Retina (tissue), 1 donor: ENCODE results near the gene LCLAT1.
"Not testable (repeated sequence)": the region's sequence is repeated elsewhere in the genome, so short reads cannot be mapped to it uniquely, and the experiment has no call there.

Experiments used
- DNase-seq: peaks from one replicate; pipeline ENCODE4 v3.0.0-alpha.2; 2016

The LCLAT1 gene

GRCh38 chr2:30612371-30612770 lies 165.3 kb downstream of the LCLAT1 start:
- DNase-seq = no peak

- no peak for DNase-seq
These were observed 166.0 kb downstream of the LCLAT1 start for GRCh38 chr2:30613001-30613400.

GRCh38 chr2:30614227-30614626 lies 167.2 kb downstream of the LCLAT1 start:
- DNase-seq = not testable (repeated sequence)

DNA sequence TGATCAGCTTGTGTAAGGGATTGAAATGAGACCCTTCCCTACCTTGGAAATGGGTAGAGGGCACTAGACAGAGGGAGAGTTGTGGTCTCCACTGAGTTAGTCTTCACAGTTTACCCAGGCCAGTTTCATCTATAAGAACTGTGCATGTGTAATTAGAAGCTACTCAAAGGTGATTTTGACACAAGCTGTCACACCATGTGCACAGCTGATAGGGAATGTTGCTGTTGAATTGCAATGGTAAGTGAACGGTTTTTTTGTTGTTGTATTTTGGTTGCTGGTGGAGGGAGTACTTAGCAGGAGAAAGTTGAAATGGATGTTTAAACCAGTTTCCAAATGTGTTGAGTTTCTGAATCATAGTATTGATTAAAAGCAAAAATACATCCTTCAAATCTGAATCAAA lies 168.9 kb downstream of the LCLAT1 start:
- DNase-seq = no peak

GRCh38 chr2:30620102-30620501 lies 173.1 kb downstream of the LCLAT1 start:
- no peak for DNase-seq

- DNase-seq = no peak
These were observed 174.8 kb downstream of the LCLAT1 start for GRCh38 chr2:30621836-30622235.

- DNase-seq = no peak
These were observed 175.4 kb downstream of the LCLAT1 start for GRCh38 chr2:30622452-30622851.

- no peak for DNase-seq
These were observed 178.2 kb downstream of the LCLAT1 start for GRCh38 chr2:30625276-30625675.

DNA sequence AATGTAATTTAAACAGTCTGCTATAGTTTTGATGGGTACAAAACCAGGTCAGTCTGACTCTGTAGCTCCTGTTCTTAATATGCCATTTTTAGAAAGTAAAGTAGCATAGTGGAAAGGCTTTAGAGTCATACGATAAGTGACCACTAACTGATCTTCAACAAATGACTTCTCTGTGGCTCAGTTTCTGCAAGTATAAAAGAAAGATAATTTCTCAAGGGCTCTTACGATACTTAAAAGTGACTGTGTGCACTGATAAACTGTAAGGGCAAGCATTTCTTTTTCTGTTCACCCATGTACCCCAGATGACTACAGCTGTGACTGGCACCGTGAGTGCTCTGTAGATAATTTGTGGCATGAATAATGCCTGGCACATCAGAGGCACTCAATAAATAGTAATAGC lies 178.7 kb downstream of the LCLAT1 start:
- no peak for DNase-seq

DNA sequence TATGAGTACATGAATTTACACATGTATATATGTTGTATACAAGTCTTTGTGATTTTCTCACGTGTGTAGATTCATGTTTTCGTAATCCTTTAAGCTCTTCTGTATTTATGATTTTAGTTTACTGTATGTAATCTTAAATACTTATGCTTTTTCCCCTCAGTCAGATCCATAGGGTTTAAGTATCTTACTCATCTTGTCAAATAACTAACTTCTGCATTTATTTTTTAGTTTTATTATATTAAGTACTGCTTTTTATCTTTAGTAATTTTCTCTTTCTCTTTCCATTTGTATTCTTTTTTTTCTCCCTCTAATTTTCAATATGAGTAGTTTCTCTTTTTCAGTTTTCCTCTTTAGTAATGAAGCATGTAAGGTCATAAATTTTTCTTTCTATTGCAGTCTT lies 179.4 kb downstream of the LCLAT1 start:
- DNase-seq = no peak

DNA sequence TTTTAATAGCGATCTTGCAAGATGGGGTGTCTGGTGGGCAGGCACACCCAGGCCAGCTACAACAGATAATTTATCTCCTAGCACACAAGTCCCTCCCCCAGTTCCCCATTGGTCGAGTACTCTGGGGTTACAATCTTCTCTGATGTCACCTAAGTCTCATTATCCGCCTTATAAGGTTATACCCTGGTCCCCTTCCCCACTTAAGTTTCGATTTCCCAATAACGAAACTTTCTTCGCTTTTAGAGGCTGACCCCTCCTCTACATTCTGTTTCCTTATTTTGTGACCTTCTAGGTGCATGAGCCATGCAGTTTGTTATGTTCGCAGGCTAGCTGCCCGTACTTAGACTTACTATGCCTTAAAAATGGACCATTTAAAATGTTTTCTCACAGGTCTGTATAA lies 180.1 kb downstream of the LCLAT1 start:
- no peak for DNase-seq

DNA sequence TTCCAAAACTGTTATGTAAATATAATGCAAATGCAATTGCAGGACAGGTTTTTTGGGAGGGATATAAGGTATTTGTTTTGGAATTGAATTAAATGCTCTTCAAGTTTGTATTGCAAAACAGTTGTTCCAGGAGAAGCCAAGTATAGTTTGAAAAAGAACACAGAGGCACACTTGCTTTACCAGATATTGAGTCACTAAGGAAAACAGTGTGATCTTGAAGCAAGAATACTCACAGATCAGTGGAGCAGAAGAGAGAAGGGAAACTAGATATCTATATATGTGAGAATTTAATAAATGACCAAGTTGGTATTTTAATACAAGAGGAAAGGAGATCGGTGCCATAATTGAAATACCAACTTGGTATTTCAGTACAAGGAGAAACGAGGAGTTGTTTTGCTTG lies 181.3 kb downstream of the LCLAT1 start:
- DNase-seq = no peak

DNA sequence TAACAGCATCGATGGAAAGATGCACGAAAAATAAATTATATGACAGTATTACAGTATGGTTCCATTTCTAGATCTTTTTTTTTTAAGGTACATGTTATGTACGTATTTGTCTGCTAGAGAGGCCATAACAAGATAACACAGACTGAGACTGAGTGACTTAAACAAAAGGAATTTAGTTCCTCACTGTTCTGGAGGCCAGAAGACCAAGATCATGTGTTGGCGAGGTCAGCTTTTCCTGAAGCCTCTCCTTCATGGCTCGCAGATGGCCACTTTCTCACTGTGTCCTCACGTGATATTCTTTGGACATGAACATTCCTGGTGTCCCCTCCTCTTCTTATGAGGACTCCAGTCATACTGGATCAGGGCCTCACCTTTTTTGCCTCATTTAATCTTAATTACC lies 182.8 kb downstream of the LCLAT1 start:
- no peak for DNase-seq

GRCh38 chr2:30631051-30631671 lies 184.1 kb downstream of the LCLAT1 start:
- no peak for DNase-seq

DNA sequence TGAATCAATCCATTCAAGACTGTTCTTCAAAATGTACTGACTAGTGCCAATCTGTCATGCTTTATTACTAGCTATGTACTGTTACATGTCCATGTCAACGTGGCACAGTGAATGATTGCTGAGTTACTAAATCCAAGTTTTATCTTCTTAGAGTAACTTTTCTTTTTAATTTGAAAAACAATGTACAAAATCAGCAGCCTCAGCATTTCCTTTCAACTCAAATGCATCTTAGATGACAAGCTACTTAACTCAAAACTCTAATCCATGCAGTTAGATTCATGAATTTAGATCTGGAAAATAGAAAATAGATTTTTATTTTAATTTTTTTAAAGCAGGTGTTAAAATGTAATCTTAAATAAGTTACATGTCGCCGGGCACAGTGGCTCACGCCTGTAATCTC lies 186.0 kb downstream of the LCLAT1 start:
- DNase-seq = no peak

DNA sequence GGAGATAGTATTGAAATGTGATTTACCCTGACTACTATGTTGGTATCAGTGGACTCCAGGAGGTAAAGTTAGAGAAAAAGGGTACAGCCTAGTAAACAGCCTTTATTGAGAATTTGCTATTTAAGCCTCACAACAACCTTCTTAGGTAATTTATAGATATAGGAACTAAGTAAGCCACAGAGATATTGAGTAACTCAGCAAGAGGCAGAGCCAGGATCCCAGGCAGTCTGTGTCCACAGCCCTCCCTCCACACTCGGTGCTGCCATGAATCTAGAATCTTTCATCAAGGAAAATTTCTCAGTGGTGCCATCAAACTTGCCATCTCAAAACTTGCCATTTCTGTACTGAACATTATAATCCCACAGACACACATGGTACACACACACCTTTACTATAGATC lies 189.3 kb downstream of the LCLAT1 start:
- DNase-seq = no peak

DNA sequence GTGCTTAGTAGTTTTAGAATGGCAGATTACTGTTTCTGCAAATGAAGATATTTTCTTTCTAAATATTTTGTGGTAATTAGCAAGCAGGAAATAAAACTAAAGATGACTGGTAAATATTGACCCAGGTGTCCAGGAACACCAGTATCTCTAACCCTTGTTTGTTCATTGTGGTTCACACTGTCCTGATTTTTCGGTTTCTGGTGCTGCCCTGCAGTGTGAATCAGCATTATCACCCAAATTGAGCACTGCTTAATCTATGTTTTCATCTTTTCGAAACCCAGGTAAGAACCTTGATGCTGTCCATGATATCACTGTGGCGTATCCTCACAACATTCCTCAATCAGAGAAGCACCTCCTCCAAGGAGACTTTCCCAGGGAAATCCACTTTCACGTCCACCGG lies 192.8 kb downstream of the LCLAT1 start:
- no peak for DNase-seq

DNA sequence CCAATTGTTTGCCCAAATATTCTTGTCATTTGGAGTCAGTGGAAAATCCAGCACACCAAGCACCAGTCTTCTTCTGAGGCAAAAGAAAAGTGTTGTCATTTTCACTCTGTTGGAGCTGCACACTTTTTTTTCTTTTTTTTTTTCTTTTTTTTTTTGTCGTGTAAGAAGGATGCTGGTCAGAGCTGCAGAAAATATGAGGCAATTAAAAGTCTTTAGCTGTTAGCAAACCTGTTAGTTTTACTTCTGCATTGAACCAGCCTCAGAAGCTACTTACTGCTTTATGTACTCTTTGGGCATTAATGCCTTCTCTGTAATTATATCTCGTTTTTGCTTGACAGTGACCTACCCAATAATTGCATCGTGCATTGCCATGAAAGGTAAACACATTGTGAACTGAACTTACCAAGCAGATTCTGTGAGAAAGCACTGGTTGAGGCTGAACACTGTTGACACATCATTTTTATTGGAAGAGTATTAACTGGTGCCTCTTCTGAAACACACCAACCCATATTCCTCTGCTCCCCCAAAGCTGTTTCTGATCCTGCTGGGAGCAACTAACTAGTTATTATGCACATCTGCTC lies 194.8 kb downstream of the LCLAT1 start:
- no peak for DNase-seq

DNA sequence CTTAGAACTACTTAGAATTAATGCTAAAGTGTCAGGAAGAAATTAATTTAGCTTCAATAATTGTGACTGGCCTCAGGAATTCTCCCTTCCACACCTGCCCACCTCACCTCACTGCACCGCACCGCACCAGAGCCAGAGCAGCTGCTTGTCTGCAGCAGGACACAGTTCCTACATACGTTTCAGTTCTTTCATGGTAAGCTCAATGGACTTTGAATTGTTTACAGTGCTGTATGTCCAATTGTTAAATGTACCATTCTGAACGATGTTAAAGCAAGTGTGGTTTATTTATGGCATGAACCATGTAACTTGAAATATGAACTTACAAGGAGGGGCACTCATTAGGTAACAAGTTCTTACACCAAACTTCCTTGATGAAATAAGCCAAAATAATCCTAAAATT lies 196.0 kb downstream of the LCLAT1 start:
- not testable (repeated sequence) for DNase-seq

- DNase-seq = no peak
These were observed 196.6 kb downstream of the LCLAT1 start for GRCh38 chr2:30643674-30644073.

DNA sequence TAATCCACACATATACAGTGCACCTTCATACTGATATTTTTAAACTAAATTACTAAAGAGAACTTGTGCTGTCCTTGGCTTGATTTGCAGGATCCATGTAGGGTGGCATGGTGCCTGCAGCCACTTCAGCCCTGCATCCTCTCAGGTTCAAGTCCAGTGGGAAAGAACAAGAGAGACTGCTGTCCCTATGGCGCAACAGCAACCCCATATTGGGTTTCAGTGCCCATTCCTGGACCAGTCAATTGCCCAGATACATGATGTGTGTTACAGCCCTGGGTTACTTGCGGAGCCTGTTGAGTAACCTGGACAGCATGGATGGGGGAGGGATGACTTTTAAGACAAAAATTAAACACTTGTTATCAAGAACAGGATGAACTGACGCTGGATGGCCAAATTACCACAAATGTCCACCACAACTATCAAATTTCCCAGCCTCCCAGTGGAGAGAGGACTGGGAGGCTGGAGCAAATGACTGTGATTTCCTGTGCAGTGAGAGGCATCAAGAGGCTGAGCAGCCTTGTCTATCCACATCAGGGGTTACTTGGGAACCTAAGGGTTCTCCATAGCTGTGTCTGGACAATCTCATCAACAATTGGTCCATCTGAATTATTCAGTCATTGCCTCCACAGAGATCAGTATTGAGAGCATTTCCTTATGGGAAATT lies 198.2 kb downstream of the LCLAT1 start:
- DNase-seq = no peak

- no peak for DNase-seq
These were observed 198.7 kb downstream of the LCLAT1 start for GRCh38 chr2:30645745-30646119.

- DNase-seq = no peak
These were observed 200.9 kb downstream of the LCLAT1 start for GRCh38 chr2:30647752-30648457.

DNA sequence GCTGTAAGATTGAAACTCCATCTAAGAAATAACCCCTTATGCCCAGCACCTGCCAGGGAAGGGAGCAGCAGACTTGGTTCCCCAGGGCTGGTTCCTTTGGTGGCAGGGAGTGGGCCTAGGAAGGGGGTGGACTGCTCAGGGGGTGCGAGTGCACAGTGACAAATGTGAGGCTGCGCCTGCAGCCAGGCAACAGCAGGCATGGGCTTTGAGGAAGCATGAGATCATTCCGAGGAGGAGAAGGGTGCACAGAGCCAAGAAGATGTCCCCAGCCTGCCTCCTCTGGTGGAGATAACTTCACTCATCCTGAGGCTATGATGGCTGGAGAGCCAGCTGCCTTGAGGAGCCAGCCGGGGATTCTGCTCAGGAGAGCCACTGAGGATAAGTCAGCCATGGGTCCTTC lies 202.2 kb downstream of the LCLAT1 start:
- DNase-seq = no peak
